ENCODE data around the gene CAPN7.

CAPN7 gene

DNA sequence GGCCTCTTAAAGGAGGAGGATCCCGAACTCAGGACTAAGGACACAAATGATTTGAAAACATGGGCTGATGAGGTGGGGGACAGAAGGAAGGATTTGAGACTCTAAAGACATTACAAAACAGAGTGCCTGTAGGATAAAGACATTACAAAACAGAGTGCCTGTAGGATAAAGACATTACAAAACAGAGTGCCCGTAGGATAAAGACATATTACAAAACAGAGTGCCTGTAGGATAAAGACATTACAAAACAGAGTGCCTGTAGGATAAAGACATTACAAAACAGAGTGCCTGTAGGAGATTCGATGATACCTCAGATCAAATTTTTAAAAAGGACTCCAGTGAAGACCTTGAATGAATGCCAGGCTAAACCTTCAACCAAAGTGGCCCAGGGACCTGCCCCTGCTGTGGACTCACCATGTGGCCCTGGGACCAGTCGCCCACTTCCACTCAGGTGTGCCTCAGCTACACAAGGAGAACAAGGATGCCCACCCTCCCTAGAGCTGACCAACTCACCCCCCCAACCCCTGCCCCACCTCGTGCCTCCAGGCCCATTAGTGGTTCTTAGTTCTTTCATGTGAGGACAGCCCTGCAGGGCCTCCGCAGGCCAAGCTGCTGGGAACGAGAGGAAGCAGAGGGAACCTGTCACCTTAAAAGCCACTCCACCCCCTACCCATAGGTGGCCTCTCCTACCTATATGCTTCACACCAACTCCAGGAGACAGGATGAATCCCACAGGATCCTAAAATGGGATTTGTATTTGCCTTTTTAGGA lies 66.6 kb downstream of the CAPN7 start:
- in situ Hi-C loops (cut with HindIII; ENCODE audit: low sequenced_read_pairs): no loop called here

GRCh38 chr3:15273227-15273626 lies 67.2 kb downstream of the CAPN7 start:
- in situ Hi-C loops (cut with HindIII; ENCODE audit: low sequenced_read_pairs): no loop called here

DNA sequence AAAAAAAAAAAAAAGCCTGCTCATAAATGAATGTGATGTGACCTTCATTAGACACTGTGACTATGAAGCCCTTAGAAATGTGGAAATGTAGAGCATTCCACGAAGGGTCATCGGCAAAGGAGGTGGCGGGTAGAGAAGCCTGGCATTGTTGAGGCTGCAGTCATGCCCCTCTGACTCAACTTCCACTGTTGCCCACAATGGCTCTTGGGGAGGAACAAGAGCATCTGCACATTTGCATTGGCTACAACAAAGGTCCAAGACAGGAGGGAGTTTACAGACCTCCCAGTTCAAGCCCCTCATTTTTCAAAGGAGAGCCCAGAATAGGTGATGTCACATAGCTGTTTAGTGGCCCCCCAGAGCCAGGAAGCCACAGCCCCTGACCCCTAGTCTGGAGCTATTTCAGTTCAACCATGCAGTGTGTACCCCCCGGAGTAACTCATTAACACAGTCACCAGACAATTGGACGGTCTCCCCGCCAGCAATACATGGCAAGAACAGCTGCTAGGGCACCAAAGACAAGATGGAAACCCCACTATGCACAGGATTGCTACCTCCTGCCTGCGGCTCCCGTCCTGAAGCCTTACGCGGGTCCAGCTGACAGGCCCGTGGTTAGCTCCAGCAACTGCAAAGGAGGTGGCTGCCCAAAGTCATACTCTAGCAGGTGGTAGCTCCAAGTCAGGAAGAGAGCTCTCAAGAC lies 70.1 kb downstream of the CAPN7 start:
- in situ Hi-C loops (cut with HindIII; ENCODE audit: low sequenced_read_pairs): no loop called here

GRCh38 chr3:15277861-15278500 lies 71.9 kb downstream of the CAPN7 start:
- in situ Hi-C loops (cut with HindIII; ENCODE audit: low sequenced_read_pairs): no loop called here

GRCh38 chr3:15279205-15279604 lies 73.2 kb downstream of the CAPN7 start:
- in situ Hi-C loops (cut with HindIII; ENCODE audit: low sequenced_read_pairs): no loop called here

DNA sequence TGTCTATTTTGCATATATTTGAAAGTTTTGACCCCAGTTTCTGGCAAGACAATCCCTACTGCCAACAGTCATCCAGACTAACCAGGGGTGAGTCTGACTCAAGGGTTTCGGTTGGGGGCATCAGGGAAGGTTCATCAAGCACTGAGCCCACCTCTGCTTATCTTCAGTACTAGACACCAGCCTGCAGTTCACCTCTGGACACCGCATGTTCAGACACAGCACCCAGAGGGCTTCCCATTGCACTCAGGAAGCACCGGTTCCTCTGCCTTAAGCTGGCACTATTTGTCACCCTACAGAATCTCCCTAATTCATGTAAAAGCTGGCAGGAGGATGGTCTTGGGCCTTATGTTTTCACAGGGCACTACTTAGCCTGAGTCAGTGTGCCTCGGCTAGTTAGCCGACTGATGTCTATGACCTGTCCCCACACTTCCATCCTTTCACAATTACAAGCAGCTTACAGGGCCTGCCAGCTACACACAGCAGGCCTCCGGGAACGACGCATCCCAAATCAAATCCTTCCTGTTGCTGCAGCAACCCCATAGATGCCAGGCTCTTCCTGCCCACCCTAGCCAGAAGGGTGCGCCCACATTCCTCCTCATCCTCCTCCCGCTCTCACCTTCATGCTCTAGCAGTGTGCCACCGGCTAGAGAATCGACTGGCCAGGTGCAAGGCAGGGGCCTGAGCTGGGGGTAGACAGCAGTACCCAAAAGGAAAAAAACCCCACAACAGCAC lies 73.8 kb downstream of the CAPN7 start:
- in situ Hi-C loops (cut with HindIII; ENCODE audit: low sequenced_read_pairs): no loop called here

- in situ Hi-C loops (cut with HindIII; ENCODE audit: low sequenced_read_pairs): no loop called here
Observed at GRCh38 chr3:15280853-15281532, 74.9 kb downstream of the CAPN7 start.

- in situ Hi-C loops (cut with HindIII; ENCODE audit: low sequenced_read_pairs): no loop called here
Observed at GRCh38 chr3:15281817-15282216, 75.8 kb downstream of the CAPN7 start.

DNA sequence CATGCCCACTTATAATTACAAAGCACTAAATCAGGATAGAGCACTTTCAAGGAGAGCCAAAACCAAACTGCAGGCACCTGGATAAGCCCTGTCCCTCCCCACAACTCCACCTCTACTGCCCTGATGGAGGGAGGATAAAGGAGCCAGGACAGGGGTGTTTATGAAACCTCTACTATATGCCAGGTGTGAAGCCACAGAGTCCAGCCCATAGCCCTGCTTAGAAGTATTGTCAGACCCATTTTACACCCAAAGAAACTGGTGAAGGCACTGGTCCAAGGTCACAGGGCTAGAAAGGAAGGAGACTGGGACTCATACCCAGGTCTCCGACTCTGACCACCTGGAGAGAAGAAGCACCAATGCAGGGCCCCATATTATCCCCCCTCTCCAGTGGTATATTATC lies 77.7 kb downstream of the CAPN7 start:
- in situ Hi-C loops (cut with HindIII; ENCODE audit: low sequenced_read_pairs): no loop called here

- in situ Hi-C loops (cut with HindIII; ENCODE audit: low sequenced_read_pairs): no loop called here
Observed at GRCh38 chr3:15284121-15284889, 78.3 kb downstream of the CAPN7 start.

- in situ Hi-C loops (cut with HindIII; ENCODE audit: low sequenced_read_pairs): no loop called here
Observed at GRCh38 chr3:15286022-15286421, 80.0 kb downstream of the CAPN7 start.

DNA sequence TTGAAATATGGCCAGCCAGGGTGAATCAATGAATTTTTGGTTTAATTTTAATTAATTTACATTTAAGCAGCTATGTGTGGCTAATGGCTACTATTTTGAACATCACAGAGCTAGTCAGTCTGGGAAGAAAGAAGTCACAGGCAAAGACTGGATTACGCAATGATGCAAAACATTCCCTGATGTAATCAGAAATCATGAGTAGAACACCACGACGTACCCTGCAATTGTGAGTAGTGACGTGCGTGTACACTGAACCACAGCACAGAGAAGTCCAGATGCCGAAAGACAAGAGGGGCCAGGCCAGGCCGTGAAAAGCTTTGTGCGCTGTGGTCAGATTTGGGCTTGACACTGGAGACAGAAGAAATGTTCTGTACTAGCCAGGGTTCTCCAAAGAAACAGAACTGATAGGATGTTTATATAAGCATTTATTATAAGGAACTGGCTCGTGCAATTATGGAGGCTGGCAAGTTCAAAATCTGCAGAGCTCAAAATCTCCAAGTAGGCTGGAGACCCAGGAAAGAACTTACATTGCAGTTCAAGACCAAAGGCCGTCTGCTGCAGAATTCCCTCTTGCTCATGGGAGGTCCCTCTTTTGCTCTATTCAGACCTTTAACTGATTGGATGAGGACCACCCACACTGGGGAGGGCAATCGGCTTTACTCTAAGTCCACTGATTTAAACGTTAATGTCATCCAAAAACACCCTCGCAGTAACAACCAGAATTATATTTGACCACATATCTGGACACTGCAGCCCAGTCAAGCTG lies 81.7 kb downstream of the CAPN7 start:
- in situ Hi-C loops (cut with HindIII; ENCODE audit: low sequenced_read_pairs): no loop called here

DNA sequence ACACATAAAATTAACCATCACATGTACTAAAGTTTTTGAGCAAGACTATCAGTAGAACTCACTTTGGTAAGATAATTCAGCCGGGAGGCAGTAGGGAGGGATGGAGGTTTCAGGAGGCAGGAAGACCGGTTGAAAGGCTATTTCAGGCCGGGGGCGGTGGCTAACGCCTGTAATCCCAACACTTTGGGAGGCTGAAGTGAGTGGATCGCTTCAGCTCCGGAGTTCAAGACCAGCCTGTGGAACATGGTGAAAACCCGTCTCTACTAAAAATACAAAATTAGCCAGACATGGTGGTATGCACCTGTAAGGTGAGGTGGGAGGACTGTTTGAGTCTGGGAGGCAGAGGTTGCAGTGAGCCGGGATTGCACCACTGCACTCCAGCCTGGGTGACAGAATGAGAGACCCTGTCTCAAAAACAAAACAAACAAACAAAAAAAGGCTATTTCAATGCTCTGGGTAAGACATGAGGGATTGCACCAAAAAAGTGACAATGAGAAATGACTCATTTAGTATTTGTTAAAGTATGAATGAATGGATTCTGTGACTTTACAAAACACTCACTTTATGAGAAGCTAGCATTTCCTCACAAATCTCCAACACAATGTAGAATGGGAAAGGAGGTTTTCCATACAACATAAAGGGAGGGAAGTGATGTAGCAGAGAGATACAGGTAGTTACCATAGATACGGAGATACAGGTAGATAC lies 82.4 kb downstream of the CAPN7 start:
- in situ Hi-C loops (cut with HindIII; ENCODE audit: low sequenced_read_pairs): no loop called here

DNA sequence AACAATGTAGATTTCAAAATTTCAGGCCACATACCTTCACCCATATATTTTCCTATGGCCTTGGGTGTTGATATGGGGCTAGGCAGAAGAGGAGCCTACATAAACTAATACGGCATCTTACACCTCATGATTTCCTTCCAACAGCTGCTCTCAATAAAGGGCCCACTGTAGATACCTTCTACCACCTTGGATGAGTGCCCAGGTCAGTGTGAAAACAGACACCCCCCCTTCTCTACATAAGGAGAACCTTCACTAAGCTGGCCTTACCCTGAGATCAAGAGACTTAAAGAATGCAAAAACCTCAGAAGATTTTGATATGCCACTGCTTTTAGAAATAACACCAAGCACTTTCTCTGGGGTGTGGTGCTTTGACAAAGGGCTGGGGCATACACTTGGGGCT lies 83.6 kb downstream of the CAPN7 start:
- in situ Hi-C loops (cut with HindIII; ENCODE audit: low sequenced_read_pairs): no loop called here

- in situ Hi-C loops (cut with HindIII; ENCODE audit: low sequenced_read_pairs): no loop called here
Observed at GRCh38 chr3:15290736-15291135, 84.7 kb downstream of the CAPN7 start.

- in situ Hi-C loops (cut with HindIII; ENCODE audit: low sequenced_read_pairs): no loop called here
Observed at GRCh38 chr3:15291589-15292541, 85.8 kb downstream of the CAPN7 start.

DNA sequence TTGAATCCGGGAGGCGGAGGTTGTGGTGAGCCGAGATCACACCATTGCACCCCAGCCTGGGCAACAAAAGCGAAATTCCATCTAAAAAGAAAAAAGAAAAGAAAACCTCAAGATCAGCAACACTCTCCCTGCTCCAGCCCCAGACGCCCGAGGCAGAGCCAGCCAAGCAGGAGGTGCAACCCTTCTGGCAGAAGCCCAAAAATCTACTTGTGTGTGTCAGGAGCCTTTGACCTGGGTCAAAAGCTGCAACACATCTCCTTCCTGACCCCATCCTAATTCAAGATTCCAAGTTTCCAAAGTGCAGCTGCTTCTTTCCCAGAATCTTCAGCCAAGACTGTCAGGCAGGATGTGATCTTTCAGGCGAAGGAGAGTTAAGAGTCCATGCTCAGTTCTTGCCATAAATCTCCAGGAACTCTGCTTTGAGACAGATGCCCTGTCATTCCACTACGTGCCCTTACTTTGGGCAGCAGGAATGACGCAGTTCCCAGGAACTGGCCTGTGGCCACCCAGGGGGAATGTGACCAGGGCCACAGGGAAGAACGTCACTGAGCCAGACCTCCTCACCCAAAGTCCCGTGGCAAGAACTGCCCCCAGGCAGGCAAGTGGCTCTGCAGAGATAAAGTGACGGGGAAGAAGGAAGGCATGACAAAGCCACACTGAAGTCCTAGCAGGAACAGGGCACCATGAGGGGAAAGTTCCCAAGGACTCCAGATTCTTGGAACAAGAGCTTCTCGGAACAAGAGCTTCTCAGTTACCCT lies 86.9 kb downstream of the CAPN7 start:
- in situ Hi-C loops (cut with HindIII; ENCODE audit: low sequenced_read_pairs): no loop called here
